Bronchial epithelial cell (primary cell): ENCODE measurements around the gene RING1. TPM values are rescaled to one million over a fixed set of nuclear protein-coding genes. Genes with fewer than 3 reads are reported as not detected.
A peak's percentile ranks its signal among the peaks of the same experiment; 100 is the strongest.

ENCODE experiments used
- DNase-seq: peaks from one replicate; pipeline ENCODE4 v3.0.0-alpha.2; 2010; ENCODE audit warnings: low read depth
- FAIRE-seq: peaks from 2 replicates; lab custom pipeline; 2011; peaks lifted over from hg19 to GRCh38; lab: Jason Lieb, UNC
- H3K27me3 ChIP-seq: 2 replicates; pipeline ENCODE4 v1.5.1; 2011; ENCODE audit warnings: low read length; ENCODE audit not compliant: control insufficient read depth, insufficient read depth
- H3K36me3 ChIP-seq: 2 replicates; pipeline ENCODE4 v1.5.1; 2011; ENCODE audit warnings: low read length; ENCODE audit not compliant: control insufficient read depth, insufficient read depth
- H3K4me3 ChIP-seq: 2 replicates; pipeline ENCODE4 v1.5.1; 2011; ENCODE audit warnings: mild to moderate bottlenecking, low read depth, low read length, control low read depth
- total RNA-seq: library from RNA; depleted of rRNA; stranded (reverse); fragments of >200 nt; gene quantifications from 2 replicates; pipeline ENCODE4 v1.2.1, GENCODE V29; 2014
- TF ChIP-seq, protein P1 (sequence below): IDR thresholded peaks from 2 replicates; pipeline ENCODE4 v1.5.1; 2011; ENCODE audit warnings: mild to moderate bottlenecking, moderate library complexity, low read length, control low read depth, inconsistent platforms; ENCODE audit not compliant: insufficient read depth, severe bottlenecking

The RING1 gene
- total RNA-seq, 1 donor from 2014 or later = 43.4 TPM

DNA sequence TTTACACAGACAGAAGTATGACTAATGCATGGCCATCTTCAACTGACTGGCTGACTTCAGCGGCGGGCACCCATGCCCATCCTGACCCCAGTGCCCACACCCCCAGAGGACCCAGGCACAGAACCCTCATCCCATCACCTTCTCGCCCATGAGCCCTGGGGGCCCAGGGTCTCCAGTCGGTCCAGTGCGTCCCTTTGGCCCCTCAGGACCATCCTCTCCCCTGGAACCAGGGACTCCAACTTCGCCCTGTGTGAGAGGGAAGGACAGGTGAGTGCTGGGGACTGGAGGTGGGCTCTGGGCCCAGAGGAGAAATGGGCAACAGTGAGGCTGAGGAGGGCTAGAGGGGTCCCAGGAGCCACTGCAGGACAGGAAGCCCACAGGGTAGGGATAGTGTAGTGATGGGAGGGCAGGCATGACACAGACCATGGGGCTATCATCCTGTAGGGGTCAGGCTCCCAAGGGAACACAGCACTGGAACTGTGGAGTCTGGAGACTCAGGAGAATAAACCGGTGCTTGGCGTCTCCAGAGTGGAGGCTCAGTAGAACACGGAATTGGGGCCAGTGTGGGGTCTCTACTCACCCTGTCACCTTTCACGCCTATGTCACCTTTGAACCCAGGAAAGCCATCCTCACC, 32.7 kb upstream of the RING1 start:
- Histone ChIP-seq H3K27me3 (no peaks in the 10 kb centered on the region), H3K4me3 (no peak overlapping the region), H3K36me3 (no peaks in the 10 kb centered on the region)
- FAIRE-seq = no peak
- no peak for DNase-seq
- TF ChIP-seq, protein P1, sequence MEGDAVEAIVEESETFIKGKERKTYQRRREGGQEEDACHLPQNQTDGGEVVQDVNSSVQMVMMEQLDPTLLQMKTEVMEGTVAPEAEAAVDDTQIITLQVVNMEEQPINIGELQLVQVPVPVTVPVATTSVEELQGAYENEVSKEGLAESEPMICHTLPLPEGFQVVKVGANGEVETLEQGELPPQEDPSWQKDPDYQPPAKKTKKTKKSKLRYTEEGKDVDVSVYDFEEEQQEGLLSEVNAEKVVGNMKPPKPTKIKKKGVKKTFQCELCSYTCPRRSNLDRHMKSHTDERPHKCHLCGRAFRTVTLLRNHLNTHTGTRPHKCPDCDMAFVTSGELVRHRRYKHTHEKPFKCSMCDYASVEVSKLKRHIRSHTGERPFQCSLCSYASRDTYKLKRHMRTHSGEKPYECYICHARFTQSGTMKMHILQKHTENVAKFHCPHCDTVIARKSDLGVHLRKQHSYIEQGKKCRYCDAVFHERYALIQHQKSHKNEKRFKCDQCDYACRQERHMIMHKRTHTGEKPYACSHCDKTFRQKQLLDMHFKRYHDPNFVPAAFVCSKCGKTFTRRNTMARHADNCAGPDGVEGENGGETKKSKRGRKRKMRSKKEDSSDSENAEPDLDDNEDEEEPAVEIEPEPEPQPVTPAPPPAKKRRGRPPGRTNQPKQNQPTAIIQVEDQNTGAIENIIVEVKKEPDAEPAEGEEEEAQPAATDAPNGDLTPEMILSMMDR = peak; percentile 12

DNA sequence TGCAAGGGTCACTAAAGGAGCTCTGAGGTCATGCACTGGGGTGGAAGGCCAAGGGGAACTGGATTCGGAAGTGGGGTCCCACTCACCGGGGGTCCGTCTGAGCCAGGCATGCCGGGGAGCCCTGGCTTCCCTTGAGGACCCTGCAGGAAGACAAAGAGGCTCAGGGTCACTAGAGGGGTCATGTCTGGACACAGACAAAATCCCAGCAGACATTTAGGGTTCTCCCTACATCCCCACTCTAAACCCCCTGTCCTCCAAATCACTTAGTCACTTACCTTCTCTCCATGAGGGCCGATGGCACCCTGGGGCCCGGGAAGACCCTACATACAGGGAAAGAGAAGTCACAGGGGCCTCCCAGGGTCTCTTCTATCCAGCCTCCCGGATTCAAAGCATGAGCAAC, 31.4 kb upstream of the RING1 start:
- no peak for DNase-seq
- TF ChIP-seq, protein P1 = no peak
- Histone ChIP-seq H3K4me3 (no peak overlapping the region), H3K36me3 (no peaks in the 10 kb centered on the region), H3K27me3 (no peaks in the 10 kb centered on the region)
- FAIRE-seq = no peak

DNA sequence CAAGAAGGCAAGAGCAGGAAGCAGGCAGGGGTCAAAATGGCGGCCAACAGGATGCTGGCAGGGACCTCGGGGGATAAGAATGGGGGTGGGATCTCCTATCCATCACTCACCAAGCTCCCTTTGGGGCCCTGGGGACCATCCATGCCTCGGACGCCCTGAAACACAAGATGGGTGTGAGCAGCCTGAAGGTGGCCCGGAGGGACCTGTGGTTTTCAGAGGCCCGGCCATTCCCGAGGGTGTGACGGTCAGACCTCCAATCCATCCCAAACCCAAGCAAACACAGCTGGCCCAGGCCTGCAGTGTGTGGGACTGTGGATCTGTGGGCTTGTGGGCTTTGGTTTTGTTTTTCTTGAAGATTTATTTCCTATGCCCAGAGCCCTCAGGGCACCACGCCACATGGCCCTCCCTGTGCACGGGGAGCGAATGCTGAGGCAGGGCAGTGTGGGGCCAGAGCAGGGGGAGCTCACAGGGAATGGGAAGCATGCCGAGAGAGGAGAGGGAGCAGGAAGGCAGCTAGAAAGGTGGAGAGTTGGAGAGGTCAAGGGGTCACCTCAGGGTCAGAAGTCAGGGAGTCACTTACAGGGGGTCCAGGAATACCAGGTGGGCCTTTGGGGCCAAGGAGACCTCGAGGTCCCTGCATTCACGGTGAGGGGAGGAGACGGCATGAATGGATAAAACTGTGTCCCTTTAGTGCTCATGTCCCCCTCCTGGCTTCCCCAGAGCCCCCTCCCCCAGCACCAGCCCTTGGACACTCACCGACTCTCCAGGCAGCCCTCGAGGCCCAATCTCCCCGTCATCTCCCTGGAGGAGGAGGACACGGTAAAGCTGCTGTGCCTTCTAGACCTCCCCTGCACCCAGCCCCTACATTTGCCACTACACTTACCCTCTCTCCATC, 30.5 kb upstream of the RING1 start:
- DNase-seq (no peak), FAIRE-seq (no peak)
- TF ChIP-seq, protein P1 = no peak
- Histone ChIP-seq H3K4me3 (no peak overlapping the region), H3K27me3 (no peaks in the 10 kb centered on the region), H3K36me3 (no peaks in the 10 kb centered on the region)

DNA sequence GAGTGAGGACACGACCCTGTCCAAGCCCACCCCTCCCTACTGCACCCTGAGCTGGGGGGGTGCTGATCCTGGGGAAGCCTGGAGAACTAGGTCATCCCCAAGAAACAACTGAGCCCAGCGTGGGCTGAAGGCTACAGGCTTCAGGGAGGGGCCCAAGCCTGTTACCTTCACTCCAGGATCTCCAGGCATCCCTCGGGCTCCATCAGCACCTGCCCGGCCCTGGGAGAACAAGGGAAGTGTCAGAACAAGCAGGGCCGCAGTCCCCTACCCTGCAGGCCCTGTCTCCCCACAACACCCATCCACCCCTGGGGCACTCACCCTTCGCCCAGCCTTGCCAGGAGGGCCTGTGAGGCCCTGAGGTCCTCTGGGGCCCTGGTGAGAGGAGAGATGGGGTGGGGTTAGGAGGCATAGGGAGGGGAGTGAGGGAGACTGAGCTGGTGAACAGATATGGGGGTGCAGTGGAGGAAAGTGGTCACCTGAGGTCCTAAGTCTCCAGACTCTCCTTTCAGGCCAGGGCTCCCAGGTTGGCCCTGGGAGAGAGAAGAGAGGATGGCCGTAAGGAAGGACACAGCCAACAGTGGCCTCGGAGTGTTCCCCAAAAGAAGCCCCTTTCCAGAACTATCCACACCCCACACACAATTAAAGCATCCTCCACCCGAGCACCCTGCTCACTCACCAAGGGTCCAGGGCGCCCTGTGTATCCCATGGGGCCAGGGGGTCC, 29.4 kb upstream of the RING1 start:
- DNase-seq = no peak
- TF ChIP-seq, protein P1 = no peak
- no peak for FAIRE-seq
- Histone ChIP-seq H3K27me3 (no peaks in the 10 kb centered on the region), H3K4me3 (no peak overlapping the region), H3K36me3 (no peaks in the 10 kb centered on the region)

DNA sequence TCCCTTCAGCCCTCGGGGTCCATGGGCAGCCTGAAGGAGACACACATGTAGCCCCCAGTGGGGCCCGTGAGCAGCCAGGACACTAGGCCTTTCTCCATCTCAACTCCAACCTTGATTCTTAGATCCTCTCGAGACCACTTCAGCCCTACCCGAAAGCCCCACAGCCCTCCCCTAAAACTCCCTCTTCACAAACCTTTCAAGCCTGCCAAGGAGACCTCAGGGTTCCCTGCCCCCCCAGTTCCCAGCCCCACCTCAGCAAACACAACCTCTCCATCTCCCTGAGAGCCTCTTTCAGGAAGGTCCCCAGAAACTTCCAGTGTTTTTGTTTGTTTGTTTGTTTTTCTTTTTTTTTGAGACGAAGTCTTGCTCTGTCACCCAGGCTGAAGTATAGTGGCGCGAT, 27.2 kb upstream of the RING1 start:
- no peak for DNase-seq
- no peaks in the 10 kb centered on the region for H3K36me3 ChIP-seq
- no peak overlapping the region for H3K4me3 ChIP-seq
- peaks cover 2% of the 10 kb centered on the region for H3K27me3 ChIP-seq
- TF ChIP-seq, protein P1 = no peak
- FAIRE-seq = no peak
